H9 (cell line): ENCODE measurements around the gene SYNJ1. TPM values are rescaled to one million over a fixed set of nuclear protein-coding genes. Genes with fewer than 3 reads are reported as not detected.

Experiments
- DNase-seq: peaks from one replicate; pipeline ENCODE4 v3.0.0-alpha.2; 2017
- H2AFZ ChIP-seq: one replicate; pipeline ENCODE4 v1.6.1; 2013; ENCODE audit warnings: mild to moderate bottlenecking, low read length, control low read depth, moderate library complexity
- H2AK5ac ChIP-seq: 2 replicates; pipeline ENCODE4 v1.6.1; 2013; ENCODE audit warnings: low read length, control low read depth, mixed read lengths; ENCODE audit not compliant: insufficient read length
- H2BK120ac ChIP-seq: one replicate; pipeline ENCODE4 v1.6.1; 2013; ENCODE audit warnings: low read depth, mild to moderate bottlenecking, low read length, control low read depth, inconsistent platforms; ENCODE audit not compliant: poor library complexity, severe bottlenecking
- H2BK12ac ChIP-seq: 2 replicates; pipeline ENCODE4 v1.6.1; 2013; ENCODE audit warnings: low read length, control low read depth, mixed read lengths, low read depth; ENCODE audit not compliant: insufficient read length
- H2BK15ac ChIP-seq: 2 replicates; pipeline ENCODE4 v1.6.1; 2013; ENCODE audit warnings: low read depth, low read length, control low read depth
- H2BK20ac ChIP-seq: one replicate; pipeline ENCODE4 v1.6.1; 2013; ENCODE audit warnings: low read depth, mild to moderate bottlenecking, low read length, control low read depth, inconsistent platforms; ENCODE audit not compliant: poor library complexity, severe bottlenecking
- H2BK5ac ChIP-seq: 2 replicates; pipeline ENCODE4 v1.6.1; 2013; ENCODE audit warnings: low read length, control low read depth, mixed read lengths; ENCODE audit not compliant: insufficient read length
- H3K14ac ChIP-seq: 2 replicates; pipeline ENCODE4 v1.6.1; 2013; ENCODE audit warnings: low read length, control low read depth; ENCODE audit not compliant: insufficient read depth
- H3K18ac ChIP-seq: 2 replicates; pipeline ENCODE4 v1.6.1; 2013; ENCODE audit warnings: low read depth, mild to moderate bottlenecking, mixed read lengths, low read length, control low read depth; ENCODE audit not compliant: insufficient read length
- H3K23ac ChIP-seq: 2 replicates; pipeline ENCODE4 v1.6.1; 2013; ENCODE audit warnings: low read length, control low read depth, mixed read lengths, low read depth; ENCODE audit not compliant: insufficient read length
- H3K23me2 ChIP-seq: 2 replicates; pipeline ENCODE4 v1.6.1; 2013; ENCODE audit warnings: low read depth, mild to moderate bottlenecking, mixed read lengths, low read length, control low read depth; ENCODE audit not compliant: insufficient read length, poor library complexity, severe bottlenecking
- H3K27ac ChIP-seq: 2 replicates; pipeline ENCODE4 v1.5.1; 2013; ENCODE audit warnings: low read length, control low read depth, mixed read lengths, low read depth; ENCODE audit not compliant: insufficient read length
- H3K27me3 ChIP-seq: 2 replicates; pipeline ENCODE4 v1.6.1; 2013; ENCODE audit warnings: low read length, control low read depth, inconsistent platforms; ENCODE audit not compliant: insufficient read depth
- H3K4ac ChIP-seq: 2 replicates; pipeline ENCODE4 v1.6.1; 2013; ENCODE audit warnings: low read depth, mild to moderate bottlenecking, control low read depth, inconsistent platforms, low read length, moderate library complexity
- H3K4me1 ChIP-seq: 2 replicates; pipeline ENCODE4 v1.6.1; 2013; ENCODE audit warnings: low read length, control low read depth, inconsistent platforms; ENCODE audit not compliant: insufficient read depth
- H3K4me2 ChIP-seq: 2 replicates; pipeline ENCODE4 v1.6.1; 2013; ENCODE audit warnings: low read length, control low read depth, mixed read lengths; ENCODE audit not compliant: insufficient read length, insufficient read depth
- H3K56ac ChIP-seq: 2 replicates; pipeline ENCODE4 v1.6.1; 2013; ENCODE audit warnings: low read depth, mild to moderate bottlenecking, mixed read lengths, low read length, control low read depth; ENCODE audit not compliant: insufficient read length
- H3K79me1 ChIP-seq: 2 replicates; pipeline ENCODE4 v1.6.1; 2013; ENCODE audit warnings: low read depth, mild to moderate bottlenecking, moderate library complexity, low read length, control low read depth, inconsistent platforms; ENCODE audit not compliant: insufficient read depth, poor library complexity, severe bottlenecking
- H3K79me2 ChIP-seq: 2 replicates; pipeline ENCODE4 v1.6.1; 2013; ENCODE audit warnings: low read length, control low read depth, inconsistent platforms; ENCODE audit not compliant: insufficient read depth
- H3K9ac ChIP-seq: 2 replicates; pipeline ENCODE4 v1.6.1; 2013; ENCODE audit warnings: low read length, control low read depth, mixed read lengths; ENCODE audit not compliant: insufficient read length; ENCODE audit errors: extremely low read depth
- H3K9me3 ChIP-seq: one replicate; pipeline ENCODE4 v1.6.1; 2013; ENCODE audit warnings: low read depth, low read length, inconsistent platforms; ENCODE audit not compliant: control insufficient read depth
- H3T11ph ChIP-seq: one replicate; pipeline ENCODE4 v1.6.1; 2013; ENCODE audit warnings: mild to moderate bottlenecking, low read length, control low read depth, inconsistent platforms
- H4K20me1 ChIP-seq: one replicate; pipeline ENCODE4 v1.6.1; 2013; ENCODE audit not compliant: control insufficient read depth, insufficient read length, insufficient read depth
- H4K5ac ChIP-seq: 2 replicates; pipeline ENCODE4 v1.6.1; 2013; ENCODE audit warnings: low read depth, mild to moderate bottlenecking, mixed read lengths, low read length, control low read depth; ENCODE audit not compliant: insufficient read length
- H4K8ac ChIP-seq: replicated peaks from 2 replicates; pipeline ENCODE4 v1.6.1; 2013; ENCODE audit warnings: low read length, control low read depth, mixed read lengths, low read depth; ENCODE audit not compliant: insufficient read length
- H4K91ac ChIP-seq: 2 replicates; pipeline ENCODE4 v1.6.1; 2013; ENCODE audit warnings: low read depth, mild to moderate bottlenecking, moderate library complexity, mixed read lengths, low read length, control low read depth; ENCODE audit not compliant: insufficient read length
- H3K27ac Mint-ChIP-seq, 3 experiments: 2 replicates in 2 of 3; 3 replicates in 1 of 3; pipeline ENCODE4 v1.8.0; 2020 to 2021; ENCODE audit warnings: mixed read lengths in 3 of 3, mild to moderate bottlenecking in 1 of 3, moderate library complexity in 1 of 3
- H3K27me3 Mint-ChIP-seq: 2 replicates; pipeline ENCODE4 v1.8.0; 2021; ENCODE audit warnings: low read depth, mild to moderate bottlenecking, moderate library complexity, mixed read lengths
- H3K36me3 Mint-ChIP-seq, 3 experiments: 2 replicates in 2 of 3; 3 replicates in 1 of 3; pipeline ENCODE4 v1.8.0; 2020 to 2021; ENCODE audit warnings: low read depth in 3 of 3, mixed read lengths in 3 of 3; ENCODE audit not compliant: insufficient read depth in 1 of 3
- H3K4me1 Mint-ChIP-seq, 2 experiments: 2 replicates each; pipeline ENCODE4 v1.8.0; 2020; ENCODE audit warnings: mixed read lengths in 2 of 2
- H3K4me3 Mint-ChIP-seq, 2 experiments: 2 replicates in 1 of 2; 3 replicates in 1 of 2; pipeline ENCODE4 v1.8.0; 2020 to 2021; ENCODE audit warnings: mild to moderate bottlenecking in 2 of 2, mixed read lengths in 2 of 2, moderate library complexity in 1 of 2
- H3K9me3 Mint-ChIP-seq, 2 experiments: 2 replicates in 1 of 2; 3 replicates in 1 of 2; pipeline ENCODE4 v1.8.0; 2020; ENCODE audit warnings: mild to moderate bottlenecking in 2 of 2, mixed read lengths in 2 of 2, moderate library complexity in 1 of 2
- CTCF ChIP-seq: fragments of 200-600 bp; sonication (generic); conservative IDR thresholded peaks from 3 replicates; pipeline ENCODE4 v1.8.0; 2021; ENCODE audit warnings: antibody characterized with exemption, mild to moderate bottlenecking
- total RNA-seq: library from RNA; stranded (reverse); gene quantifications from 2 replicates; pipeline ENCODE4 v1.2.1, GENCODE V29; 2021

The SYNJ1 gene
- total RNA-seq, 1 experiment from 2014 or later = 7.1 TPM

- no peaks in the 10 kb centered on the region for H3K79me1 ChIP-seq
- H2BK15ac ChIP-seq = no peak overlapping the region
- no peak overlapping the region for H3T11ph ChIP-seq
- H3K23ac ChIP-seq = no peak overlapping the region
- H3K4me3 Mint-ChIP-seq = no peak overlapping the region
- H4K91ac ChIP-seq = no peak overlapping the region
- H3K9me3 ChIP-seq = no peaks in the 10 kb centered on the region
- H2AK5ac ChIP-seq = no peak overlapping the region
- H4K8ac ChIP-seq = no peak overlapping the region
- TF ChIP-seq CTCF = no peak
- H3K36me3 Mint-ChIP-seq = no peaks in the 10 kb centered on the region
- no peaks in the 10 kb centered on the region for H3K27me3 ChIP-seq
- no peaks in the 10 kb centered on the region for H3K4me1 ChIP-seq
- no peak overlapping the region for H2AFZ ChIP-seq
- H3K23me2 ChIP-seq = no peaks in the 10 kb centered on the region
- H3K27me3 Mint-ChIP-seq = no peaks in the 10 kb centered on the region
- no peaks in the 10 kb centered on the region for H4K20me1 ChIP-seq
- H2BK20ac ChIP-seq = no peak overlapping the region
- no peak overlapping the region for H3K56ac ChIP-seq
- no peak overlapping the region for H3K14ac ChIP-seq
- H3K4me1 Mint-ChIP-seq = 0 out of 4 replicates have a peak, but pooled peaks cover 0 to 4% of the 10 kb centered on the region in 2 experiments
- no peak for DNase-seq
- H3K27ac Mint-ChIP-seq = no peak overlapping the region
- H3K4me2 ChIP-seq = no peak overlapping the region
- H3K9ac ChIP-seq = no peak overlapping the region
- H4K5ac ChIP-seq = no peak overlapping the region
- no peak overlapping the region for H3K18ac ChIP-seq
- H2BK12ac ChIP-seq = no peak overlapping the region
- no peak overlapping the region for H2BK5ac ChIP-seq
- no peak overlapping the region for H3K27ac ChIP-seq
- no peaks in the 10 kb centered on the region for H3K79me2 ChIP-seq
- no peaks in the 10 kb centered on the region for H3K9me3 Mint-ChIP-seq
- no peak overlapping the region for H3K4ac ChIP-seq
- H2BK120ac ChIP-seq = no peak overlapping the region
Observed at GRCh38 chr21:32712043-32712442, 15.8 kb downstream of the SYNJ1 start.
